ENCODE measurements around the gene NENF. TPM values are rescaled to one million over a fixed set of nuclear protein-coding genes. Genes with fewer than 3 reads are reported as not detected.

The NENF gene
- total and polyA plus RNA-seq, 8 donors = 23.8 to 97.0 (median 34.5) TPM

DNA sequence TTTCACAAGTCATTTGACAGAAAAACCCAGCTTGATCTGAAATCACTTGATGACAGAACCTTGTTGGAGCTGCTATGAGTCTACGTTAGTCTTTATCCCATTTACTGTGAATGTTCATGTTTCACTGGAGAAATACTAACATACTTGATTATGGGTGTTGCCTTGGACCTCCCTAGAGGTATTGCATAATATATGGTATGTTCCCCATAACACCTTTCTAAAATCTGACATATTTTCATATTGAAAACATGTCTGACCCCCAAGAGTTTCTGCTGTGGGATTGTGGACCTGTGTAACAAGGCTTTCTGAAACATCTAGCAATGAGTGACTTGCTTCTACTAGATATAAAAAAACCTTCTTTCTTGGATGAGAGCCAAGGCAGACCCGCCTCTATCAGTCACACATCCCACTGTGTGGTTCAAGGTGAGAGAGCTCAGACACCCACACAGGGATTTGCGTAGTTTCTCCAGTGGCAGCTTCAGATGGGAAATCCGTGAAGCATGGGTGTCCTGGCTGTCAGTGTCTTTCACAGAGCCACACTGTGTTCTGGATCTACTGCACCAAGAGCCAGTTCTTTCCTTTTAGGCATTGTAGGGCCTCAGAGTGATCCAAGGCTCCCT lies 4.6 kb downstream of the NENF start:
- FAIRE-seq (no peak), DNase-seq (no peak), ATAC-seq (no peak)
- no peaks in the 10 kb centered on the region for H3K4me1 ChIP-seq
- intact Hi-C loops (cut with DNase I) = no loop called here
- H3K9me3 ChIP-seq = no peaks in the 10 kb centered on the region
- 87 to 93% methylated on average over 4 of the region's 4 CpGs for WGBS, 2 donors
- H3K27ac ChIP-seq = no peak overlapping the region
- no peak overlapping the region for H3K4me3 ChIP-seq
- no peaks in the 10 kb centered on the region for H3K27me3 ChIP-seq
- no peaks in the 10 kb centered on the region for H3K36me3 ChIP-seq
- TF ChIP-seq, protein P1, sequence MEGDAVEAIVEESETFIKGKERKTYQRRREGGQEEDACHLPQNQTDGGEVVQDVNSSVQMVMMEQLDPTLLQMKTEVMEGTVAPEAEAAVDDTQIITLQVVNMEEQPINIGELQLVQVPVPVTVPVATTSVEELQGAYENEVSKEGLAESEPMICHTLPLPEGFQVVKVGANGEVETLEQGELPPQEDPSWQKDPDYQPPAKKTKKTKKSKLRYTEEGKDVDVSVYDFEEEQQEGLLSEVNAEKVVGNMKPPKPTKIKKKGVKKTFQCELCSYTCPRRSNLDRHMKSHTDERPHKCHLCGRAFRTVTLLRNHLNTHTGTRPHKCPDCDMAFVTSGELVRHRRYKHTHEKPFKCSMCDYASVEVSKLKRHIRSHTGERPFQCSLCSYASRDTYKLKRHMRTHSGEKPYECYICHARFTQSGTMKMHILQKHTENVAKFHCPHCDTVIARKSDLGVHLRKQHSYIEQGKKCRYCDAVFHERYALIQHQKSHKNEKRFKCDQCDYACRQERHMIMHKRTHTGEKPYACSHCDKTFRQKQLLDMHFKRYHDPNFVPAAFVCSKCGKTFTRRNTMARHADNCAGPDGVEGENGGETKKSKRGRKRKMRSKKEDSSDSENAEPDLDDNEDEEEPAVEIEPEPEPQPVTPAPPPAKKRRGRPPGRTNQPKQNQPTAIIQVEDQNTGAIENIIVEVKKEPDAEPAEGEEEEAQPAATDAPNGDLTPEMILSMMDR (IDR thresholded peaks at IDR 0.05) = no peak

DNA sequence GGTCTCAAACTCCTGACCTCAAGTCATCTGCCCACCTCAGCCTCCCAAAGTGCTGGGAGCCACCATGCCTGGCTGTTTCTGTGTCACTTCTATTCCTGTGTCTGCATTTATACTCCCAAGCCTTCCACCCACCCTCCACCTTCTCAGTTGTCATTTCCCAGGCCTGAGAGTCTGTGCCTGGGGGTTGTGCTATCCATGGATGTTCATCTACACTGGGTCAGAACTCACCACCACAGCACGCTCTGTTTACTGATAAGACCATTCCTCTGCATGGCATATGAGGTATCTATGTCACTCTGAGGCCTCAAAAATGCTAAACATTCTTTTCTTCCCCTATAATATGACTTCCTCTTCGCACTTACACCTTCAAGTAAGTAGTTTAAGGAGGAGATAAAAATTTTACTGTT lies 6.1 kb downstream of the NENF start:
- no peak for DNase-seq
- WGBS, 2 donors = 92 to 98% methylated on average over 2 of the region's 2 CpGs
- Histone ChIP-seq H3K27me3 (no peaks in the 10 kb centered on the region), H3K27ac (no peak overlapping the region), H3K9me3 (no peaks in the 10 kb centered on the region), H3K4me3 (no peak overlapping the region), H3K4me1 (no peaks in the 10 kb centered on the region), H3K36me3 (no peaks in the 10 kb centered on the region)
- no peak for FAIRE-seq
- ATAC-seq = no peak
- intact Hi-C loops (cut with DNase I) = no loop called here
- TF ChIP-seq, protein P1 (IDR thresholded peaks at IDR 0.05) = no peak

DNA sequence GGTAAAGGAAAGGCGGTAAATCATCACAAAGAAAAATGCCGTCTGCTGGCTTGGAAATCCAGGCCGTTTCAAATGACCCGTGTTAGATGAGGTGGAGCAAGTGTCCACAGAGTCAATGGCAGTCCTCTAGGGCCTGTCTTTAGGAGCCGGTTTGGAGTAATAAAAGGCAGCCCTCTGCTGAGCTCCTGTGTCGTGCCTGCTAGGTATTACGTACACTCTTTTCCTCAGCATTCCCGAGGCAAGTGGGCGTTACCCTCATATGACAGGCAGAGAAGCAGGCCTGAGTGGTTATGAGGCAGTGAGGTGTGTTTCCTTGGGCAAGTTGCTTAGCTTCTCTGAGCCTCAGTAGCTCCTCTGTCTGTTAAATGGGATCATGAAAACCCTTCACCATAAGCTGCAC lies 7.7 kb downstream of the NENF start:
- DNase-seq (no peak), FAIRE-seq (no peak), ATAC-seq (no peak)
- Histone ChIP-seq H3K4me1 (no peaks in the 10 kb centered on the region), H3K27ac (no peak overlapping the region), H3K9me3 (no peaks in the 10 kb centered on the region), H3K27me3 (no peaks in the 10 kb centered on the region), H3K36me3 (no peaks in the 10 kb centered on the region), H3K4me3 (no peak overlapping the region)
- WGBS, 2 donors = 76 to 88% methylated on average over 9 of the region's 9 CpGs
- TF ChIP-seq, protein P1 (IDR thresholded peaks at IDR 0.05) = no peak
- intact Hi-C loops (cut with DNase I) = no loop called here

DNA sequence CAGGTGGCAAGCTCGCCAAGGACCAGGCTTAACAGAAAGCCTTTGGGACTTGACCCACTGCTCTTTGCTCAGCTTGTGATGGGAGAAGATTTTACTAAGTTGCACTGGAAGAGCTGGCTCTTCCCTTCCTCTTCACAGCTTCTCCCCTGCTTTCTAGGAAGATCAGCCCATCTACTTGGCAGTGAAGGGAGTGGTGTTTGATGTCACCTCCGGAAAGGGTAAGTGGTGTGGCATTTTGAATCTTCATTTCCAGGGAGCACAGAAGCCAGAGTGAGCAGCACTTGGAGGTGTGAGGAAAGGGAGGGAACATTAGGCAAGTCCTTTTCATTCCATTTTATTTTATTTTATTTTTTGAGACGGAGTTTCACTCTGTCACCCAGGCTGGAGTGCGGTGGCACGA lies 9.7 kb downstream of the NENF start:
- H3K36me3 ChIP-seq = peaks cover 0 to 8% (median 0%) of the 10 kb centered on the region in 3 donors
- DNase-seq = no peak
- no peak for ATAC-seq
- H3K9me3 ChIP-seq = no peaks in the 10 kb centered on the region
- H3K4me3 ChIP-seq = no peak overlapping the region
- intact Hi-C loops (cut with DNase I) = no loop called here
- H3K27ac ChIP-seq = no peak overlapping the region
- TF ChIP-seq, protein P1 (IDR thresholded peaks at IDR 0.05) = no peak
- FAIRE-seq = no peak
- H3K27me3 ChIP-seq = no peaks in the 10 kb centered on the region
- 96 to 100% methylated on average over 5 of the region's 5 CpGs for WGBS, 2 donors
- H3K4me1 ChIP-seq = no peaks in the 10 kb centered on the region

DNA sequence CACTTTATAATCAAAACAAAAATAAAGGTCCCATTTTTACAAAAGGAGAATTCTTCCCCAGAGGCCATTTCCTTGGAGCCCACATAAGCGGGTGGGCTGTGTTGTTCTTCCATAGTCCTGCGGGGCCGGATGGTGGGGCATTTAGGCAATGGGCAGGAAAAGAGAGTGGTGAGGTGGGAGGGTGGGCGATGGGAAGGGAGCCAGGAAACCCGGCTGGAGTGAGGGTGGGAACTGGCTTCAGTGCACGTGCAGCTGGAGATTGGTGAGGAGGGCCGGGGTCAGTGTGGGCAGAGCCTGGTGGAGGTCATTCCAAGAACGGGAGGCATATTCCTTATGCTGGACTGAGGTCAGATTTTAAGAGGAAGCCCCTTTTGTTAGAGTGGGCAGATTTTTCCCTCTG lies 13.6 kb downstream of the NENF start:
- no peak for ATAC-seq
- DNase-seq = no peak
- Histone ChIP-seq H3K27me3 (no peaks in the 10 kb centered on the region), H3K4me1 (no peaks in the 10 kb centered on the region), H3K4me3 (no peak overlapping the region), H3K36me3 (peaks cover 0 to 8% (median 0%) of the 10 kb centered on the region in 3 donors), H3K9me3 (no peaks in the 10 kb centered on the region), H3K27ac (no peak overlapping the region)
- TF ChIP-seq, protein P1 (IDR thresholded peaks at IDR 0.05) = no peak
- intact Hi-C loops (cut with DNase I) = no loop called here
- 82 to 88% methylated on average over 8 of the region's 8 CpGs for WGBS, 2 donors
- FAIRE-seq = no peak
